COR-L47 (cell line): ENCODE measurements around the gene ARHGEF7.

Experiments used
- DNase-seq: peaks from one replicate; lab custom pipeline; 2025; lab: John Stamatoyannopoulos, UW

ARHGEF7 gene

DNA sequence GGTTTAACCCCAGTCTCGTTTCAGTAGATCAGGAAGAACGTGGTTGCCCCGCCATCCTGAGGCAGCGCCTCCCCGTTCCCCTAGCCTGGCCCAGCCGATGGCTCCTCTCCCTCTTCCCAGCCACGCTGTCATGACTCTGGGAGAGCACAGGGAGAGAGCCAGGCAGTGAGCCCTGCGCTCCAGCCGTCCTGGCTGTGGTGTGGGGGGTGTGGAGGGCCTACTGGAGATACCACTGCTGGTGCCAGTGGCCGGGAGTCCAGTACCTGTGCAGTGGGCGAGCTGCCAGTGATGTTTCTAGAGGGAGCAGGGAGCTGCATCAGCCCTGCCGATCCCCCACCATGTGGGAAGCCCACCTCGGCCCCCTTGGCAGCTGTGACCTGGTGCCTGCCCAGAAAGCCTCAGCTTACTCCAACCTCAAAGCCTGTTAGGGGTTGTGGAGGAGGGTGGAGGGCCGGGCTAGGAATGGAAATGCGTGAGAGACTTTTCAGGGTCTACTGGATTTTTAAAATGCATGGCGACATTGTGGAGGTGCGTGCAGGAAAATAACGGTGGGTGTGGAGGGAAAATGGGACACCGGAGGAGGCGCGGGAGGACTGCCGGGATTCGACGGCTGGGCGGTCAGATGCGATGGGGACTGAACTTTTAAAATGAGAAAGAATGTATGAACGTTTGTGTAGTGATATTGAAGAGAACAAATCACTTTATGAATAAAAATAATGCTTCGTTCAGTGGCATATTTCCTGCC lies 210.2 kb downstream of the ARHGEF7 start:
- DNase-seq = no peak

DNA sequence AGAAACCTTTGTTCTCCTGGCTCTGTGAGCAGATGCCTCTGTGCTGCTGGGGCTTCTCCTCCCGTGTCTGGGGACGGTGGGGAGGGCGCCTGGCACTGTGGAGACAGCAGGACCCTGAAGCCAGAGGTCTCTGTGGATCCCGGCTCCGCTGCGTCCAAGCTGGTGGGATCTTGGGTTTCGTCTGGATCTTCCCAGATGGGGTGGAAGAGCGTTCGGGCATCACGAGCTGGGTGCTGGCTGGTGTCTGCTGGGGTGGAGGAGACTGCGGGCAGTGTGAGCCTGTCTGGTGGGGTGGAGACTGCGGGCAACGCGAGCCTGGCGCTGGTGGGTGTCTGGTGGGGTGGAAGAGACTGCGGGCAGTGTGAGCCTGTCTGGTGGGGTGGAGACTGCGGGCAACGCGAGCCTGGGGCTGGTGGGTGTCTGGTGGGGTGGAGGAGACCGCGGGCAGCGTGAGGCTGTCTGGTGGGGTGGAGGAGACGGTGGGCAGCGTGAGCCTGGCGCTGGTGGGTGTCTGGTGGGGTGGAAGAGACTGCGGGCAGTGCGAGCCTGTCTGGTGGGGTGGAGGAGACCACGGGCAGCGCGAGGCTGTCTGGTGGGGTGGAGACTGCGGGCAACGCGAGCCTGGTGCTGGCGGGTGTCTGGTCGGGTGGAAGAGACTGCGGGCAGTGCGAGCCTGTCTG lies 211.0 kb downstream of the ARHGEF7 start:
- DNase-seq = no peak

DNA sequence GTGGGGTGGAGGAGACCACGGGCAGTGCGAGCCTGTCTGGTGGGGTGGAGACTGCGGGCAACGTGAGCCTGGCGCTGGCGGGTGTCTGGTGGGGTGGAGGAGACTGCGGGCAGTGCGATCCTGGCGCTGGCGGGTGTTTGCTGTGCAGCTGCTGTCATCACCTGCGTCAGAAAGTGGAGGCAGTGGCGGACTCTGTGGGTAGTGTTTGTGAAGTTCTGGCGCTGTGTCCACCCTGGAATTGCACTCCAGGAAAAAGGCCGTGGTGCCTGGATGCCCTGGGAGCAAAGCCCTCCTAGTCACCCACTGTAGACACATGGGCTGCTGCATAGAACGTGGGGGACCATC lies 211.5 kb downstream of the ARHGEF7 start:
- no peak for DNase-seq

DNA sequence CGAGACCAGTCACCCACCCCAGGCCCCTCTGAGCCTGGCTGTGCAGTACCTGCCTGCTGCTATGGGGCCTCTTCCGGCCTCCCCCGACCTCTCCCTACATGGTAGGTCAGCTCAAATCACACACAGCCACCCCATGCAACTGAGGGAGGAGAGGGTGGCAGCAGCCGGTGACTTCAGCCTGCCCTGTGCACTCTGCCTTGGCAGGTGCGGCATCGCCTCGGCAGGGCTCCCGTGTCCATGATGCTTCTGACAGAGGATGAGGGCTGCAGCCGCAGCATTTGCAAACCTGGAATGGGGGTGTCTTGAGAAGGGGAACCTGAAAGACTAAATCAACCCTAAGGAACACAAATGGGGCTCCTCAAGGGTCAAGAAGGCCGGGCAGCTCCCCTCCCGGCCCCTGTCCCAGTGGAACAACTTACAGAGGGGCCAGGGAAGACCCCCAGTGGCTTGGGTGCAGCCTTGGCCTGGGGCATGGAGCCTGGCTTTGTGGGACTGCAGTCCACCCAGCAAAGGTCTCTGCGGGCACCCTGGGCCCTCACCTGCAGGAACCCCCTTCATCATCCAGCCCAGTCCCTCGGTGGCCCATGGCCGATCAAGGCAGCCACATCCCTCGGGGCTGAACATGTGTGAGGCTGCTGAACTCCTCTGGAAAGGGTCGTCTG lies 212.0 kb downstream of the ARHGEF7 start:
- no peak for DNase-seq

- DNase-seq = no peak
These were observed 212.8 kb downstream of the ARHGEF7 start for GRCh38 chr13:111327730-111328573.

- no peak for DNase-seq
These were observed 213.7 kb downstream of the ARHGEF7 start for GRCh38 chr13:111328574-111329410.

GRCh38 chr13:111329641-111330040 lies 214.5 kb downstream of the ARHGEF7 start:
- no peak for DNase-seq

- no peak for DNase-seq
These were observed 215.0 kb downstream of the ARHGEF7 start for GRCh38 chr13:111330066-111330610.

DNA sequence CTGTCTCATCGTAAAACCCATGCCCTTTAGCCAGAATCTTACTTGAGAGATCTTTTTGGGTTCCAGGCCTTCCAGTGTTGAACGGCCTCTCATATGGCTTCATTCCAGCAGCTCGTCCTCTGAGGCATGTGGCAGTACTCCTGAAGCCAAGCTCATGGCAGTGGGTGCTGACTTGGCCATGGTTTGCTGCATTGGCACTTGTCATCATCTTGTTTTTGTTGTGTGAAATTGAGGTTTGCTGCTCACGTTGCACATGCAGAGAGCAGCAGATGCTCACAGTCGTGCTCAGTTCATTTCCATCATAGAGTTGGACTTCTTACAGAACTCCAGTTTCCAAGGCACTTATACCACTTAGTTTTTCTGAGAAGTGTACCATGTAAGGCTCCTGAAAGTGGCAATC lies 220.2 kb downstream of the ARHGEF7 start:
- no peak for DNase-seq

DNA sequence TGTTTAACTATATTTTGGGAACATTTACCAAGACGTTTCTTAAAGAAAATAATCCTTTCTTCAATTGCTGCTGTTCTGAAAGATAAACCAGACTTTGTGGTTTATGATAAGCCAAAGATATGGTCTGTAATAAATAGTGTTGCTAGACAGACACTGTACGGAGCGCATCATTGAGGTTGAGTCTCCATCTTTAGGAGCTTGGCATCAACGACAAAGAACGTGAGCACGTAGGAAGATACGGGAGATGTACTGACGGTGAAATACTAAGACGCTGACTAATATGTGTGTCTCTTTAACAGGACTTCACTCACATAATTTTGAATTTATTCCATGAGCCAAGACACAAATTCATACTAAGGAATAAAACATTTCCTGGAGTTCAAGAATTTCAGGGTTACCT lies 221.6 kb downstream of the ARHGEF7 start:
- no peak for DNase-seq

- no peak for DNase-seq
These were observed 222.1 kb downstream of the ARHGEF7 start for GRCh38 chr13:111337206-111337605.

GRCh38 chr13:111337741-111338140 lies 222.6 kb downstream of the ARHGEF7 start:
- DNase-seq = no peak

GRCh38 chr13:111338841-111339240 lies 223.7 kb downstream of the ARHGEF7 start:
- no peak for DNase-seq

DNA sequence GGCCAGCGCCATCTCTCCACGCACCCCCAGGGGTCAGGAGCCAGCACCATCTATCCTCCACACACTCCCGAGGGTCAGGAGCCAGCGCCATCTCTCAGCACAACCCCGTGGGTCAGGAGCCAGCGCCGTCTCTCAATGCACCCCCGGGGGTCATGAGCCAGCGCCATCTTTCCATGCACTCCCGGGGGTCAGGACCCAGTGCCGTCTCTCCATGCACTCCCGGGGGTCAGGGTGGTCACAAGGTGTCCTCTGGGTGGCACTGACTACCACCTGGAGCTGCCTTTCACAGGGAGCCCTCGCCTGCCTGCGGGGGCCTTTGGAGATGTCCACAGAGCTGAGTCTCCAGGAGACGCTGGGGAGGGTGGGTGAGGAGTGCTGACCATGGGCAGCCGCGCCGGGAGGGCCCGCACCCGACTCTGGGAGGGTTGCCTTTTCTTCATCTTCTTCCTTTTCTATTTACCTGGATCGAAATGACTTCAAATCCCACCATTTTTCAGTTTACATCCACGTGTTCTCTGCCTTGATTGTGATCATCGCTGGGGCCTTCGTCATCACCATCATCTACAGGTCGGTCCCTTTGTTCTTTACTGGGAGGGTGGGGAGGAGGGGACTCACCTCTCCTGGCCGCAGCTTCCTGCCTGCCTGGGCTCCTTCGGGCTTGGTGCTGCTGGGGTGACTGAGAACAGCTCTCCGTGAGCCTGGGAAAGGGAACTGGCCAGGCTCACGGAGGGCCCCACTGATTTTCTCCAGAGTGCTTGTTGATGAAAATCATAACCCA lies 224.4 kb downstream of the ARHGEF7 start:
- no peak for DNase-seq

GRCh38 chr13:111341886-111342285 lies 226.8 kb downstream of the ARHGEF7 start:
- no peak for DNase-seq

GRCh38 chr13:111342721-111343120 lies 227.6 kb downstream of the ARHGEF7 start:
- DNase-seq = no peak

DNA sequence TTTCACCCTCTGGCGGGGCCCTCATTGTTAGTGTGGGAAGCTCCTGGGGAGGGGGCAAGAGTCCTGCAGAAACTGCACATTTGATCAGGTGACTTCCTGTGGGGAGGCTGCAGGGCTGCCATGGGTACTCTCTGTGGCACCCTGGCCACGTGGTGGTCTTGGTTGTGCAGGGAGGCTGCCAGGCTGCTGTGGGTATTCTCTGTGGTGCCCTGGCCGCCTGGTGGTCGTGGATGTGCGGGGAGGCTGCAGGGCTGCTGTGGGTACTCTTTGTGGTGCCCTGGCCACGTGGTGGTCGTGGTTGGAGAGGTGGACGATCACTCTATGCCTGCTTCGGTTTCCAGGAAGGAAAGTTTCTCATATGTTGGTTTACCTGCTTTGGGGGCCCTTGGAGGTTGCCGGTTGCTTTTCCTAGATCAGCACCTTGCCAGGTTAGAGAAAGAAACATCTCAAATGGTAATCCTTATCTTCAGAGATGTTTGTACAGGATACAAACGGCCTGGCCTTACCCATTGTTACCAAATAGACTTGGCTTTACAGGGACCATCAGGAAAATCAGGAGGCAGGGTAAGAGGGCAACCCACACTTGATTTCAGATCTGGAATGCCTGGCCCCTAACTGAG lies 228.2 kb downstream of the ARHGEF7 start:
- DNase-seq = no peak

DNA sequence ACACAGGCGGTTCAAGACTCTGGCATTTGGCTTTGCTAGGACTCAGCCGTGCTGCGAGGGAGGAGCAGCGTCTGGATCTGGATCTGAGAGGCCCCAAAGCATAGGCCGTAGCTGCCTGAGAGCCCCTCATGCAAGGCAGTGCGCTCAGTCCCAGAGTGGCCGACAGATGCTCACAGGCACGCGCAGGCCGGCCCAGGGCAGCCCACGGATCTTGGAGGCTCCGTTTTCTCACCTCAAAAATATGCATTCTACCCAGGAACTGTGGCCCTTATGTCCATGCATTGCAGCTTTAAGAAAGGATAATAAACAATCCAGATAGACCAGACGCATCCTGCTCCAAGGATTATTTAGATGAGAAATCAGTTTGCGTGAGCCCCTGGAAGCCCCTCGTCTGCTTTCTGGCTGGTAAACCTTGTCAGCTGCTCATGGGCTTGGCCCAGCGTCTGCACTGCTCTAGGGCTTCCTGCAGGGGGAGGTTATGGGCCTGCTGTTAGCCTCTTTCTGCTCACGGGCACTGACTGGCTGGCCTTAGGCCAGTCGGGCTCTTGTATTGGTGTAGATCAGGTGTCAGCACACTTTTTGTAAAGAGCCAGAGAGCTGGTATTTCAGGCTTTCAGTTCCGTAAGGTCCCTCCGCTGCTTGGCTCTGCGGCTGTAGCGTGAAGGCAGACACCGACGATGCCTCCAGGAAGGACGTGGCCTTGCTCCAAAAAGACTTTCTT lies 229.5 kb downstream of the ARHGEF7 start:
- DNase-seq = peak; percentile 89

DNA sequence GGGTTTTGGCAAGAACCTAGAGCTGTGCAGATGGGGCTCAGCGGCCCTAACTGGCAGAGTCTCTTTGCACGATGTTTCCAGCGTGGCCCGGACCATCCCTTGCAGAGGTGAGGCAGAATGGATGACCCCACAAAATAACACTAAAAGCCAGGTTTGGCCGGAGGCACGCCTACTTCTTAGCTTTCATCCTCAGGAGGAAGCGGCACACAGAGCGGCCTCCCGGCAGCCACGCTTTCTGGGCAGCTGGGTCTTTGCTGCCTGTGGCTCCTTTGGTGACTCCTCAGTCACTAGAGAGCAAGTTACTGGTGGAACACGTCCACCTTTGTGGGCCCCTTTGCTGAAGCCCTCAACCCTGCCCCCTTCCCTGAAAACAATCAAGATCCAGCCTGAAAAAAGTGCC lies 230.6 kb downstream of the ARHGEF7 start:
- DNase-seq = no peak
